GM18511 (cell line): ENCODE results near the gene SRPK2.

Source experiments
- ATAC-seq: cut with Tn5 transposase; IDR thresholded peaks from one replicate; pipeline ENCODE4 v1.9.1; 2021; ENCODE audit warnings: mild to moderate bottlenecking, moderate library complexity; ENCODE audit not compliant: unreplicated experiment

SRPK2 gene

DNA sequence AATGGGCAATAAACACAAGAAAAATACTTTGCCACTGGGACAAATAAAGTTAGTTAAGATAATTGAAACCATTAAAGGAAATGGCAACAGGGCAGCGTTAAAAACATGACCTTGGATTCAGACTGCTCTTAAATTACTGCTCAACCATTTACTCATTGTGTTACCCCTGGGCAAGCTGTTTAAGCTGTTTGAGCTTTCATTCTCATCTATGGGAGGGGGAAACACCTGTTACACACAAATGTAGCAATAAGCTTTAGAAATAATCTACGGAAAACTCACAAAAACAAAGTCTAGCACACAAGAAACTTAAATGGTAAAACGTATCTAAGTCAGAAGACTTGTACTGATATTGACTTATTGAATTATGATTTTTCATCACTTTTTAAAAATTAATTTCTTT lies 237.6 kb downstream of the SRPK2 start:
- no peak for ATAC-seq

DNA sequence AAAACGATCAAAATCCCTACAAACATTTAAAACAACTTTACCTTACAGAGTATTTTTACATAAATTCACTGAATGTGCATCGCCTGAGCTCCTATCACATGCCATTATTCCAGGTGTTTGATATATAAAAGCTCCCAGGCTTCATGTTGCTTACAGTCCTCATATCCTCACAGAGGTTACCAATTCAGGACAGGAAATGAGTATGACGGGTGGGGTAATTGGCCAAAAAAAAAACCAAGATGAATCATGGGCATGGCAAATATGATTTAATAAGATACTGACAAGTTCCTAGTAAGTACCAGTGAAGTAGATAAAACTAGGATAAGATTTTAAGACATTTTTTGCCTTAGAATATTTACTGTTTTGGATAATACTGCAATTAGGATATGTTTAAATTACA lies 238.9 kb downstream of the SRPK2 start:
- no peak for ATAC-seq

DNA sequence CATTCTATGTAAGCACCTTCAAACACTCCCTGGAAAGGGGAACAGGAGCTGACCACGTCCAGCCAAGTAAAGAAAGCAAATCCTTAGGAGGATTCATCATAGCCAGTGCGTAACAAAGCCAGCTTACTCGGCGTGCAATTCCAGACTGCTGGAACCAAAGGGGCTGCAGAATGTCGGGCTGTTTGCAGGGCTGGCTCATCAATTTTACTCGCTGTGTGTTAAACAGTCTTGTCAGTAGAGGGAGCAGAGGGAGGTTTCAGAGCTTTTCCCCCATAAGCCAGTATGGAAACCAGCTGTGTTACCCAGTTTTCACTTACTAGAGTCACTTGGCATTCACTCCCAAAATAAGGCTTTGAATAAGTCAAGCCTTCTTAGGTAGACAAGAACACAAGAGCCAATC lies 247.7 kb downstream of the SRPK2 start:
- no peak for ATAC-seq

DNA sequence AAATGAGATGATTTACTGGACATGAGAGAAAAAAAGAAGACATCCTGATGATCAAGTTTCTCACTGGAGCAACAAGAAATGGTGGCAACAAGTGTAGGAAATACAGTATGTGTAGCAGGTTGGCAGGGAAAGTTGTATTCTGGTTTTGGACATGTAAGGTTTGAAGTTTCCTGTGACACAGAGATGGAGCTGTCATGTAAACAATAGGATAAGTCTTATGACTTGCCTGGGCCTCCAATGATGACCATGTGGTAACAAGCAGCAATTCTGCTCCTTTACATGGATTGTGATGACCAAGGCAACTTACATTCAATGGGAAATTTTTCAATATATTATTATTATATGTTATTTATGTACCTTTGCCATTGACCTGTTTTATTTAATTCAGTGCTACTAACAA lies 249.3 kb downstream of the SRPK2 start:
- ATAC-seq, result no peak

- ATAC-seq, result no peak
Observed at GRCh38 chr7:105137898-105138297, 250.8 kb downstream of the SRPK2 start.

DNA sequence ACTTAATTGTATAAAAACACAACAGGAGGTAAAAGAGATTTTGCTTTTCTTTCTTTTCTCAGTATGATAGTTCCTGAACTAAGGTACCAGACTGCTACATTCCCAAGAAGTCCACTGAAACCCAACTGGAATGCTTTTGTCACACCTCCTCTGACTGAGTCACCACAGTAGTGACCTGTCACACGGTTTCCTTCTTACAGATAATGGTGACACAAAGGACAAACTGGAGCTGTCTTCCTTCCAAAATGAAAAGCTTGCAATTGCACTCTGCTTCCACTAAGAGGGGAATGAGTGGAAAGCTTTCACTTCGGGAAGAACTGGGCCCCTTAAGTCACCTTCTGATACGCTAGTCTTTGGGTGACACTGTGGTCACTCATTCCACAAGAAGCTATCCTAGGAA lies 252.5 kb downstream of the SRPK2 start:
- no peak for ATAC-seq

GRCh38 chr7:105133986-105134655 lies 254.6 kb downstream of the SRPK2 start:
- no peak for ATAC-seq

DNA sequence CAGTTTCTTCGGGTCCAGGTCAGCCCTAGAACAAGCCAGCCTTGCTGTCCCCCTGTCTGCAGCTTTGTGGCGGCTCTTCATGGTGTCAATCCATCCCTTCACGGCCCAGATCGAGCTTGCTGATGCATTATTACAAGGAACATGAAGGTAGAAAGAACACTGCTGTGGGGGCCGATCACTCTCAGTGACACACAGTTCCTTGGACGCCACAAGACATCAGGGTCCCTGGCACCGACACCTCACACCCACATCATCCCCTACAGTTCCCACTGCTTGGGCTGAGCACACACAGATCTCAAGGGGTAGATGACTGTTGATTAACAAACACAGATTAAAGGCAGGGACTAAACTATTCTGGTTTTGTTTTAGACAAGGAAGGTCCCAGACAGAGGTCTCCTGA lies 255.4 kb downstream of the SRPK2 start:
- no peak for ATAC-seq

DNA sequence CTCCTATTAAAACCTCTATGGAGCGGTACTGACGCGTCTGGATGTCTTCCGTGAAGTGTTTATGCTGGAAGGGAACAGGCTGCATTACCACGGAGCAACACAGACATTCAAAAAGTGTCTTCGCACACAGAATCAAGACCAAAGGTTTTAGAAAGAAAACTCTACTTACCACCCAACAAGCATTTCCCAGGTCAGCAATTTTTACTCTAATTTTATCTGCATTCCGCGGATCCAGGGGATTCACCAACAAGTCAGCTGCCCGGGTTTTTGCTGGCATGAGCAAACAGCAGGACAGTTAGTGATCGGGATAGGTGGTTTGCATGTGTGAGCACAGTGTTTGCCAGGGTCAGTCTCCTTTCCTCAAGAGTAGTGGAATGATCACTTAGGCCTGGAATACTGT lies 255.9 kb downstream of the SRPK2 start:
- no peak for ATAC-seq

DNA sequence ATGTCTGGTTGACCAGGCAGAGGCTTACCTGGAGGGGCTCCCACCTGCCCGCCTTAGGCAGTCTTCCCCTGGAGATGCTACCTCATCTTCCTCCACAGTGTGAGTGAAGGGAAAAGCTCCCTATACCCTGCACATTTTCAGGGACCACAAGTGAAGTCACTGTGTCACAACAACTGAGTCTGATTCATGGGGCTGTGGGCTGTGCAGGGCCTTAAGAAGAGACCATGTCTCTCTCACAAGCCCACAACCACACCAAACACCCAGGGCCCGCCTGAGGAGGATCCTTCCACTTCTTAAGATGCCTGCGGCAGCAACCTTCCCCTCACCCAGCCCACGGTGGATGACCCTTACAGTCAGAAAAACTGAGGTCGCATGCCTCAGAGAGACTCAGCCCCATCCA lies 256.4 kb downstream of the SRPK2 start:
- no peak for ATAC-seq

DNA sequence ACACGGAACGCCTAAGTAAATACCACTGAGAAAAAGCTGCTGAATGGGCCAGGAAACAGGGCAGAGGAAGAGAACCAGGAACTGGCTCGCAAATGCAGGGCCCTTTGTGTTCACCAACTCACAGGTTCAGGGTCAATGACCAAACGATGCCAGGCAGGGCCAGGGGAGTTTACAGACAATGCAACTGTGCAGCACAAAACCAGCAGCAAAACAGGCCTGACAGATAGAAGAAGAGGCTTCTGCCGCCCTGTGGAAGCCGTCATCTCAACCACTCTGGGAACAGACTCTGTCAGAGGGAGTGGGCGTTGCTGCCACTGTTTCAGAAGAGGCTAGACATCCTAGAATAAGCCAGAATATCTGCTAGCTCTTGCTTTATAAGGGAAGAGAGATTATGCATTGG lies 256.8 kb downstream of the SRPK2 start:
- ATAC-seq, result no peak

- ATAC-seq, result peak; percentile 85
Observed at GRCh38 chr7:105131033-105131656, 257.6 kb downstream of the SRPK2 start.

DNA sequence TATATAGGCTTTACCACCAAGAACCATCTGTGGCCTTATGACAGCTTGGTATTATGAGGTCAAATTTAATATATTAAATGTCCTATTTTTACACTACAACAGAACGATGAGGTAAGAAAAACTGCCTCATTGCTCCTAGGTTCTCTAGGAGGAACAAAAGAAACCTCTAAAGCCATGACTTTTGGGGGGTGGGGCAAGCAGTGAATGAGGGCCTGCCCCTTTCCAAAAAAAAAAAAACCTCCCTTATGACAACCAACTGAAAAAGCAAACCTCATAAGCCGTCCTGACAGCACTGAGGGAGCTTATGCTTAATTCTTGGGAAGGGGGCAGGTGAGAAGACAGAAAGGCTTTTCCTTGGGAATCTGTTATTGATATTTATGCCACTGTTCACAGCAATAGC lies 258.1 kb downstream of the SRPK2 start:
- ATAC-seq, result no peak

GRCh38 chr7:105130048-105130447 lies 258.7 kb downstream of the SRPK2 start:
- no peak for ATAC-seq

DNA sequence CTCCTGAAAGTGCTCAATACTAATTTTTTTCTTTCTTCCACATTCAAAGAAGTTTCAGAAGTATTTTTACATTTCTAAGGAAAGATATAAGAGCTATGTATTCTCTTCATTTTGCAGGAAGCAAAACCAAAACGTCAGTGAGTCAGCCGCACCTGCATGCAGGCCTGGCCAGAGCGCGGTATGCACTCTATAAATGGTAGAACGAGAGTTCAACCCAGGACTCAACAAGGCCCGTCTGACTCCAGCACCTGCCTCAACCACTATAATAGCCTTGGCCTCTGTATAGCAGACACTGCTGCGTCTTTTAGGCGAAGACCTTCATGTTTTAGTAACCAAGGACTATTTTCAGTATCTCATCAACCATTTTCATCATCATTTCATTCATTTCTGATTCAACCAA lies 261.5 kb downstream of the SRPK2 start:
- no peak for ATAC-seq

DNA sequence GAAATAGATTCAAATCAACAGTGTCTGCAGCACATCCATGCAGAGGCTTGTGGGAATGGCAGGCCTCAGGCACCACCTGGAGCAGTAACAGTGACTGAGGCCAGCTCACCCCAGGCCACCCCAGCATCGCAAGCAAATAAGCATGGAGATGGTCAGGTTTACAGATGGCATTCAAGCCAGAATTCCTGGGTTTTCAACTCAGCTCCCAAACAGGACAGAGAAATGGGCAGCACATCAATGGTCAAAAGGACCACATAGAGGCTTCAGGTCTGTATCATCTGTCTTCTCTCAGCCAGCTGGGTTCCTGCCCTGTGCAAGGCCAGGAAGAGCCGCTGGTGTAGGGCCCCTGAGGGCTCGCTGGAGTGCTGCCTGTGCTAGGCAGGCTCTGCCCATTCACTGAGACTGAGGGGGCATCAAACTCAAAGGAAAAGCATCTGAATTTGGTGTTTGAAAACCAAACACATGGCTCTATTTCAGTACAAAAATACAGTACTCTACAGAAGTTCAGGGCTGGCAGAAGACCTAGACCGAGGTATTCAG lies 262.2 kb downstream of the SRPK2 start:
- ATAC-seq, result no peak

- ATAC-seq, result no peak
Observed at GRCh38 chr7:105125745-105126144, 263.0 kb downstream of the SRPK2 start.

- ATAC-seq, result no peak
Observed at GRCh38 chr7:105122619-105123018, 266.1 kb downstream of the SRPK2 start.

GRCh38 chr7:105118612-105119600 lies 269.8 kb downstream of the SRPK2 start:
- no peak for ATAC-seq

GRCh38 chr7:105112440-105113418 lies 276.0 kb downstream of the SRPK2 start:
- ATAC-seq, result no peak
